ENCODE measurements around the gene HOXB3.
"Not testable (repeated sequence)": the region's sequence is repeated elsewhere in the genome, so short reads cannot be mapped to it uniquely, and the experiment has no call there.

HOXB3 gene

GRCh38 chr17:48527547-48527932 lies 62.5 kb downstream of the HOXB3 start:
- DNase-seq (ENCODE audit: low read depth in 2 of 2), result no peak

GRCh38 chr17:48526608-48527546 lies 63.2 kb downstream of the HOXB3 start:
- no peak for DNase-seq (ENCODE audit: low read depth in 2 of 2)

GRCh38 chr17:48523010-48523409 lies 67.0 kb downstream of the HOXB3 start:
- no peak for DNase-seq (ENCODE audit: low read depth in 2 of 2)

- DNase-seq (ENCODE audit: low read depth in 2 of 2), result no peak
Measured at GRCh38 chr17:48522031-48522653, 67.9 kb downstream of the HOXB3 start.

- DNase-seq (ENCODE audit: low read depth in 2 of 2), result no peak
Measured at GRCh38 chr17:48520631-48521079, 69.4 kb downstream of the HOXB3 start.

- no peak for DNase-seq (ENCODE audit: low read depth in 2 of 2)
Measured at GRCh38 chr17:48519427-48519826, 70.6 kb downstream of the HOXB3 start.

- no peak for DNase-seq (ENCODE audit: low read depth in 2 of 2)
Measured at GRCh38 chr17:48517478-48517877, 72.6 kb downstream of the HOXB3 start.

GRCh38 chr17:48515925-48516900 lies 73.8 kb downstream of the HOXB3 start:
- no peak for DNase-seq (ENCODE audit: low read depth in 2 of 2)

GRCh38 chr17:48514477-48514876 lies 75.6 kb downstream of the HOXB3 start:
- DNase-seq (ENCODE audit: low read depth in 2 of 2), result no peak

GRCh38 chr17:48513666-48514455 lies 76.2 kb downstream of the HOXB3 start:
- no peak for DNase-seq (ENCODE audit: low read depth in 2 of 2)

- DNase-seq (ENCODE audit: low read depth in 2 of 2), result no peak
Measured at GRCh38 chr17:48513097-48513496, 76.9 kb downstream of the HOXB3 start.

- DNase-seq (ENCODE audit: low read depth in 2 of 2), result no peak
Measured at GRCh38 chr17:48510761-48511604, 79.1 kb downstream of the HOXB3 start.

GRCh38 chr17:48510381-48510760 lies 79.7 kb downstream of the HOXB3 start:
- no peak for DNase-seq (ENCODE audit: low read depth in 2 of 2)

GRCh38 chr17:48509708-48510107 lies 80.3 kb downstream of the HOXB3 start:
- not testable (repeated sequence) for DNase-seq (ENCODE audit: low read depth in 2 of 2)

- no peak for DNase-seq (ENCODE audit: low read depth in 2 of 2)
Measured at GRCh38 chr17:48506246-48506645, 83.8 kb downstream of the HOXB3 start.

- no peak for DNase-seq (ENCODE audit: low read depth in 2 of 2)
Measured at GRCh38 chr17:48505788-48506187, 84.3 kb downstream of the HOXB3 start.

GRCh38 chr17:48504953-48505352 lies 85.1 kb downstream of the HOXB3 start:
- DNase-seq (ENCODE audit: low read depth in 2 of 2), result no peak

GRCh38 chr17:48503747-48504146 lies 86.3 kb downstream of the HOXB3 start:
- no peak for DNase-seq (ENCODE audit: low read depth in 2 of 2)

- no peak for DNase-seq (ENCODE audit: low read depth in 2 of 2)
Measured at GRCh38 chr17:48502901-48503300, 87.1 kb downstream of the HOXB3 start.

- DNase-seq (ENCODE audit: low read depth in 2 of 2), result no peak
Measured at GRCh38 chr17:48502312-48502711, 87.7 kb downstream of the HOXB3 start.
